Mesendoderm (in vitro differentiated cells): ENCODE measurements around the gene CATSPERZ.

Experiments used
- DNase-seq: peaks from one replicate; pipeline ENCODE4 v3.0.0; 2013
- H2AK5ac ChIP-seq: 2 replicates; pipeline ENCODE4 v1.6.1; 2013; ENCODE audit warnings: low read length, inconsistent platforms
- H2BK120ac ChIP-seq: 2 replicates; pipeline ENCODE4 v1.6.1; 2013; ENCODE audit warnings: low read depth, mild to moderate bottlenecking, low read length, moderate library complexity, mixed read lengths
- H2BK15ac ChIP-seq: replicated peaks from 2 replicates; pipeline ENCODE4 v1.6.1; 2013; ENCODE audit warnings: low read depth, mild to moderate bottlenecking, moderate library complexity
- H2BK5ac ChIP-seq: 2 replicates; pipeline ENCODE4 v1.6.1; 2013; ENCODE audit warnings: low read length, inconsistent platforms
- H3K18ac ChIP-seq: 2 replicates; pipeline ENCODE4 v1.6.1; 2013; ENCODE audit warnings: mild to moderate bottlenecking, low read length, mixed read lengths
- H3K23ac ChIP-seq: one replicate; pipeline ENCODE4 v1.6.1; 2013; ENCODE audit warnings: low read length
- H3K27ac ChIP-seq: 2 replicates; pipeline ENCODE4 v1.5.1; 2013; ENCODE audit warnings: low read depth, mild to moderate bottlenecking, inconsistent platforms, low read length, moderate library complexity
- H3K27me3 ChIP-seq: 2 replicates; pipeline ENCODE4 v1.6.1; 2013; ENCODE audit warnings: low read length, control low read depth, mild to moderate bottlenecking, inconsistent platforms; ENCODE audit not compliant: insufficient read depth, poor library complexity
- H3K36me3 ChIP-seq: 2 replicates; pipeline ENCODE4 v1.6.1; 2013; ENCODE audit warnings: low read length, inconsistent platforms; ENCODE audit not compliant: control insufficient read depth, insufficient read depth
- H3K4ac ChIP-seq: one replicate; pipeline ENCODE4 v1.6.1; 2013; ENCODE audit warnings: low read depth, mild to moderate bottlenecking, low read length, moderate library complexity
- H3K4me1 ChIP-seq: 2 replicates; pipeline ENCODE4 v1.6.1; 2013; ENCODE audit warnings: low read depth, low read length, inconsistent platforms; ENCODE audit not compliant: control insufficient read depth
- H3K4me2 ChIP-seq: 2 replicates; pipeline ENCODE4 v1.6.1; 2013; ENCODE audit warnings: low read length
- H3K4me3 ChIP-seq: 2 replicates; pipeline ENCODE4 v1.5.1; 2013; ENCODE audit warnings: mild to moderate bottlenecking, low read length
- H3K56ac ChIP-seq: one replicate; pipeline ENCODE4 v1.6.1; 2013; ENCODE audit warnings: low read length
- H3K79me1 ChIP-seq: 2 replicates; pipeline ENCODE4 v1.6.1; 2013; ENCODE audit warnings: low read length, inconsistent platforms
- H3K79me2 ChIP-seq: 2 replicates; pipeline ENCODE4 v1.6.1; 2013; ENCODE audit warnings: mild to moderate bottlenecking, low read length; ENCODE audit not compliant: control insufficient read depth, insufficient read depth
- H3K9ac ChIP-seq: 2 replicates; pipeline ENCODE4 v1.6.1; 2013; ENCODE audit warnings: low read length, inconsistent platforms
- H4K5ac ChIP-seq: one replicate; pipeline ENCODE4 v1.6.1; 2013; ENCODE audit warnings: low read length
- H4K8ac ChIP-seq: one replicate; pipeline ENCODE4 v1.6.1; 2013; ENCODE audit warnings: low read depth, mild to moderate bottlenecking, control low read depth, low read length, moderate library complexity
- WGBS: extraction: QIAGEN DNeasy Blood & Tissue Kit; methylation state at CpG from one replicate; pipeline ENCODE4 v1.1.7; 2013; ENCODE audit warnings: low lambda C conversion rate, missing lambda C conversion rate; ENCODE audit not compliant: insufficient coverage; ENCODE audit errors: extremely low coverage; 5-methylcytosine and 5-hydroxymethylcytosine counted together

Gene CATSPERZ

GRCh38 chr11:64266339-64266738 is 33.8 kb upstream of the CATSPERZ start:
- Histone ChIP-seq H3K23ac (no peak overlapping the region), H3K27me3 (no peaks in the 10 kb centered on the region), H3K79me2 (no peaks in the 10 kb centered on the region), H2BK15ac (no peak overlapping the region), H3K36me3 (peaks cover 11% of the 10 kb centered on the region), H3K79me1 (no peaks in the 10 kb centered on the region), H2BK5ac (no peak overlapping the region), H3K4ac (no peak overlapping the region), H3K4me3 (no peak overlapping the region), H3K27ac (no peak overlapping the region), H3K4me2 (no peak overlapping the region), H4K5ac (no peak overlapping the region), H2BK120ac (no peak overlapping the region), H3K56ac (no peak overlapping the region), H2AK5ac (no peak overlapping the region), H3K18ac (no peak overlapping the region), H3K9ac (no peak overlapping the region), H3K4me1 (peaks cover 5% of the 10 kb centered on the region), H4K8ac (no peak overlapping the region)
- no CpG with 5 or more reads among the region's 15 CpGs for WGBS
- no peak for DNase-seq

- no CpG with 5 or more reads among the region's 27 CpGs for WGBS
- Histone ChIP-seq H3K27me3 (no peaks in the 10 kb centered on the region), H3K4me3 (no peak overlapping the region), H3K9ac (no peak overlapping the region), H2BK5ac (no peak overlapping the region), H3K27ac (no peak overlapping the region), H3K79me2 (no peaks in the 10 kb centered on the region), H3K56ac (no peak overlapping the region), H4K5ac (no peak overlapping the region), H2AK5ac (no peak overlapping the region), H2BK15ac (no peak overlapping the region), H3K4me1 (peaks cover 5% of the 10 kb centered on the region), H3K4ac (no peak overlapping the region), H3K18ac (no peak overlapping the region), H3K4me2 (no peak overlapping the region), H3K79me1 (no peaks in the 10 kb centered on the region), H4K8ac (no peak overlapping the region), H3K36me3 (peaks cover 8% of the 10 kb centered on the region), H3K23ac (no peak overlapping the region), H2BK120ac (no peak overlapping the region)
- no peak for DNase-seq
Observed at GRCh38 chr11:64267207-64267945, 32.8 kb upstream of the CATSPERZ start.

GRCh38 chr11:64268025-64268892 is 31.9 kb upstream of the CATSPERZ start:
- Histone ChIP-seq H3K79me1 (no peaks in the 10 kb centered on the region), H3K4me3 (no peak overlapping the region), H3K4me1 (peaks cover 5% of the 10 kb centered on the region), H4K8ac (no peak overlapping the region), H3K9ac (peak overlapping the region; percentile 91), H3K18ac (no peak overlapping the region), H2BK120ac (no peak overlapping the region), H2AK5ac (no peak overlapping the region), H3K56ac (peak overlapping the region; percentile 95), H3K4me2 (peak overlapping the region; percentile 94), H2BK5ac (peak overlapping the region; percentile 10), H3K36me3 (peaks cover 8% of the 10 kb centered on the region), H3K79me2 (no peaks in the 10 kb centered on the region), H3K27me3 (no peaks in the 10 kb centered on the region), H4K5ac (no peak overlapping the region), H3K23ac (peak overlapping the region; percentile 90), H2BK15ac (no peak overlapping the region), H3K27ac (peak overlapping the region; percentile 96), H3K4ac (no peak overlapping the region)
- no CpG with 5 or more reads among the region's 23 CpGs for WGBS
- peak; percentile 95 for DNase-seq

- peak overlapping the region; percentile 62 for H3K4me3 ChIP-seq
- peak overlapping the region; percentile 81 for H3K18ac ChIP-seq
- H2BK15ac ChIP-seq: no peak overlapping the region
- H3K4me1 ChIP-seq: peaks cover 5% of the 10 kb centered on the region
- H4K5ac ChIP-seq: no peak overlapping the region
- H3K79me1 ChIP-seq: no peaks in the 10 kb centered on the region
- peak overlapping the region; percentile 94 for H3K4me2 ChIP-seq
- WGBS: no CpG with 5 or more reads among the region's 34 CpGs
- peak overlapping the region; percentile 95 for H2BK5ac ChIP-seq
- no peak overlapping the region for H2AK5ac ChIP-seq
- peak overlapping the region; percentile 74 for H3K4ac ChIP-seq
- peak overlapping the region; percentile 95 for H3K56ac ChIP-seq
- no peaks in the 10 kb centered on the region for H3K27me3 ChIP-seq
- no peak overlapping the region for H4K8ac ChIP-seq
- H3K79me2 ChIP-seq: no peaks in the 10 kb centered on the region
- H3K9ac ChIP-seq: peak overlapping the region; percentile 91
- DNase-seq: peak; percentile 95
- H3K36me3 ChIP-seq: peaks cover 6% of the 10 kb centered on the region
- H3K27ac ChIP-seq: peak overlapping the region; percentile 96
- peak overlapping the region; percentile 14 for H2BK120ac ChIP-seq
- H3K23ac ChIP-seq: peak overlapping the region; percentile 90
Observed at GRCh38 chr11:64268893-64269539, 31.1 kb upstream of the CATSPERZ start.

GRCh38 chr11:64269540-64270220 is 30.5 kb upstream of the CATSPERZ start:
- H2AK5ac ChIP-seq: no peak overlapping the region
- H3K79me2 ChIP-seq: no peaks in the 10 kb centered on the region

More at GRCh38 chr11:64269540-64270220, 30.5 kb upstream of the CATSPERZ start:
- Histone ChIP-seq H4K5ac (no peak overlapping the region), H3K4me3 (peak overlapping the region; percentile 62), H3K27me3 (no peaks in the 10 kb centered on the region), H3K27ac (peak overlapping the region; percentile 96), H3K23ac (no peak overlapping the region), H2BK5ac (peak overlapping the region; percentile 65), H2BK15ac (no peak overlapping the region), H3K4ac (peak overlapping the region; percentile 74), H3K79me1 (no peaks in the 10 kb centered on the region), H4K8ac (no peak overlapping the region), H3K18ac (peak overlapping the region; percentile 81), H3K9ac (peak overlapping the region; percentile 93), H3K36me3 (peaks cover 1% of the 10 kb centered on the region), H3K56ac (peak overlapping the region; percentile 97), H2BK120ac (peak overlapping the region; percentile 14), H3K4me2 (peak overlapping the region; percentile 94), H3K4me1 (peaks cover 5% of the 10 kb centered on the region)
- WGBS: no CpG with 5 or more reads among the region's 58 CpGs
- peak; percentile 100 for DNase-seq
